HEK293 (cell line): ENCODE data around the gene SLC9A9.

Source experiments
- CTCF ChIA-PET: fragments of 350-600 bp; formaldehyde crosslinking; extraction: SDS; loops from one replicate; lab custom pipeline; 2021; ENCODE audit warnings: antibody characterized with exemption; lab: Yijun Ruan, JAX
- POLR2A ChIA-PET: fragments of 300-600 bp; formaldehyde crosslinking; extraction: SDS; loops from one replicate; lab custom pipeline; 2020; ENCODE audit warnings: antibody characterized with exemption, inconsistent platforms; lab: Yijun Ruan, JAX
- H3K27ac ChIP-seq: fragments of 200-500 bp; sonication (Bioruptor generic); 2 replicates; pipeline ENCODE4 v1.5.1; 2014; ENCODE audit warnings: low read depth, low read length, control low read depth, inconsistent platforms; ENCODE audit errors: extremely low read depth
- H3K36me3 ChIP-seq, 2 experiments: fragments of 200-500 bp in 1 of 2; sonication (Bioruptor generic) in 1 of 2; 1 replicate in 1 of 2; 2 replicates in 1 of 2; pipeline ENCODE4 v1.5.1; 2014 to 2017; ENCODE audit warnings: inconsistent platforms in 2 of 2, low read length in 2 of 2; ENCODE audit not compliant: control insufficient read depth in 2 of 2, insufficient read depth in 1 of 2
- H3K4me1 ChIP-seq: fragments of 200-500 bp; sonication (Bioruptor generic); 2 replicates; pipeline ENCODE4 v1.5.1; 2014; ENCODE audit warnings: mild to moderate bottlenecking, low read length, inconsistent platforms; ENCODE audit not compliant: control insufficient read depth, insufficient read depth
- H3K4me3 ChIP-seq: 2 replicates; pipeline ENCODE4 v1.5.1; 2011; ENCODE audit warnings: low read depth, mild to moderate bottlenecking, control low read depth, low read length, moderate library complexity
- H3K9me3 ChIP-seq: fragments of 200-500 bp; sonication (Bioruptor generic); 2 replicates; pipeline ENCODE4 v1.5.1; 2014; ENCODE audit warnings: low read depth, low read length, inconsistent platforms; ENCODE audit not compliant: control insufficient read depth, insufficient read depth
- GLI2 ChIP-seq: fragments of 450-650 bp; formaldehyde crosslinking; IDR thresholded peaks from 2 replicates; pipeline ENCODE4; 2017; ENCODE audit warnings: missing biosample characterization, missing genetic modification characterization, low read depth, borderline replicate concordance
- GLIS1 ChIP-seq: fragments of 450-650 bp; formaldehyde crosslinking; IDR thresholded peaks from 2 replicates; pipeline ENCODE4 v1.5.1; 2016; ENCODE audit warnings: missing biosample characterization, missing genetic modification characterization
- PBX3 ChIP-seq: sonication (generic); formaldehyde crosslinking; IDR thresholded peaks from 2 replicates; pipeline ENCODE4 v1.8.1; 2022; ENCODE audit warnings: mild to moderate bottlenecking, moderate library complexity, missing genetic modification reagents
- ZBTB1 ChIP-seq: fragments of 450-650 bp; formaldehyde crosslinking; IDR thresholded peaks from 2 replicates; pipeline ENCODE4 v1.5.1; 2016; ENCODE audit warnings: missing biosample characterization, missing genetic modification characterization
- ZBTB17 ChIP-seq: fragments of 450-650 bp; formaldehyde crosslinking; IDR thresholded peaks from 2 replicates; pipeline ENCODE4 v1.5.1; 2016; ENCODE audit warnings: missing biosample characterization, missing genetic modification characterization
- ZBTB48 ChIP-seq: fragments of 450-650 bp; formaldehyde crosslinking; IDR thresholded peaks from 2 replicates; pipeline ENCODE4 v1.5.1; 2016; ENCODE audit warnings: missing biosample characterization, missing genetic modification characterization
- ZNF10 ChIP-seq: fragments of 450-650 bp; formaldehyde crosslinking; IDR thresholded peaks from 2 replicates; pipeline ENCODE4 v1.5.1; 2017; ENCODE audit warnings: missing biosample characterization, missing genetic modification characterization
- ZNF221 ChIP-seq: fragments of 450-650 bp; formaldehyde crosslinking; IDR thresholded peaks from 2 replicates; pipeline ENCODE4 v1.5.1; 2017; ENCODE audit warnings: missing biosample characterization, missing genetic modification characterization, borderline replicate concordance
- ZNF223 ChIP-seq: fragments of 450-650 bp; formaldehyde crosslinking; IDR thresholded peaks from 2 replicates; pipeline ENCODE4 v1.5.1; 2016; ENCODE audit warnings: missing biosample characterization, missing genetic modification characterization
- ZNF391 ChIP-seq: fragments of 450-650 bp; formaldehyde crosslinking; IDR thresholded peaks from 2 replicates; pipeline ENCODE4 v1.5.1; 2016; ENCODE audit warnings: low read depth, missing biosample characterization, missing genetic modification characterization, borderline replicate concordance
- ZNF473 ChIP-seq: fragments of 450-650 bp; formaldehyde crosslinking; IDR thresholded peaks from 2 replicates; pipeline ENCODE4 v1.5.1; 2017; ENCODE audit warnings: missing biosample characterization, missing genetic modification characterization
- ZNF585B ChIP-seq: fragments of 450-650 bp; formaldehyde crosslinking; IDR thresholded peaks from 2 replicates; pipeline ENCODE4 v1.5.1; 2016; ENCODE audit warnings: missing biosample characterization, missing genetic modification characterization
- ZNF677 ChIP-seq: fragments of 450-650 bp; IDR thresholded peaks from 2 replicates; pipeline ENCODE4 v1.5.0; 2018; ENCODE audit warnings: missing biosample characterization, mild to moderate bottlenecking, missing genetic modification characterization, moderate library complexity
- ZNF843 ChIP-seq: fragments of 450-650 bp; formaldehyde crosslinking; IDR thresholded peaks from 2 replicates; pipeline ENCODE4 v1.5.1; 2016; ENCODE audit warnings: missing biosample characterization, missing genetic modification characterization
- ZSCAN16 ChIP-seq: fragments of 450-650 bp; formaldehyde crosslinking; IDR thresholded peaks from 2 replicates; pipeline ENCODE4 v1.5.1; 2016; ENCODE audit warnings: missing biosample characterization, missing genetic modification characterization
- TF ChIP-seq, protein P1 (sequence below): fragments of 450-650 bp; formaldehyde crosslinking; IDR thresholded peaks from 2 replicates; pipeline ENCODE4 v1.5.1; 2017; ENCODE audit warnings: missing biosample characterization, missing genetic modification characterization
- TF ChIP-seq, protein P2 (sequence below): fragments of 450-650 bp; formaldehyde crosslinking; IDR thresholded peaks from 2 replicates; pipeline ENCODE4; 2016; ENCODE audit warnings: missing biosample characterization, missing genetic modification characterization
- TF ChIP-seq, protein P3 (sequence below): fragments of 450-650 bp; formaldehyde crosslinking; IDR thresholded peaks from 2 replicates; pipeline ENCODE4 v1.5.1; 2016; ENCODE audit warnings: missing biosample characterization, missing genetic modification characterization
- TF ChIP-seq, protein P4 (sequence below): fragments of 450-650 bp; formaldehyde crosslinking; IDR thresholded peaks from 2 replicates; pipeline ENCODE4 v1.5.1; 2016; ENCODE audit warnings: missing biosample characterization, missing genetic modification characterization
- TF ChIP-seq, protein P5 (sequence below): fragments of 450-650 bp; formaldehyde crosslinking; IDR thresholded peaks from 2 replicates; pipeline ENCODE4 v1.5.1; 2017; ENCODE audit warnings: missing biosample characterization, missing genetic modification characterization
- TF ChIP-seq, protein P6 (sequence below): fragments of 450-650 bp; formaldehyde crosslinking; IDR thresholded peaks from 2 replicates; pipeline ENCODE4 v1.5.1; 2016; ENCODE audit warnings: missing biosample characterization, missing genetic modification characterization

SLC9A9 gene

GRCh38 chr3:143343031-143343430, 505.2 kb downstream of the SLC9A9 start (continued):
- TF ChIP-seq, protein P1, sequence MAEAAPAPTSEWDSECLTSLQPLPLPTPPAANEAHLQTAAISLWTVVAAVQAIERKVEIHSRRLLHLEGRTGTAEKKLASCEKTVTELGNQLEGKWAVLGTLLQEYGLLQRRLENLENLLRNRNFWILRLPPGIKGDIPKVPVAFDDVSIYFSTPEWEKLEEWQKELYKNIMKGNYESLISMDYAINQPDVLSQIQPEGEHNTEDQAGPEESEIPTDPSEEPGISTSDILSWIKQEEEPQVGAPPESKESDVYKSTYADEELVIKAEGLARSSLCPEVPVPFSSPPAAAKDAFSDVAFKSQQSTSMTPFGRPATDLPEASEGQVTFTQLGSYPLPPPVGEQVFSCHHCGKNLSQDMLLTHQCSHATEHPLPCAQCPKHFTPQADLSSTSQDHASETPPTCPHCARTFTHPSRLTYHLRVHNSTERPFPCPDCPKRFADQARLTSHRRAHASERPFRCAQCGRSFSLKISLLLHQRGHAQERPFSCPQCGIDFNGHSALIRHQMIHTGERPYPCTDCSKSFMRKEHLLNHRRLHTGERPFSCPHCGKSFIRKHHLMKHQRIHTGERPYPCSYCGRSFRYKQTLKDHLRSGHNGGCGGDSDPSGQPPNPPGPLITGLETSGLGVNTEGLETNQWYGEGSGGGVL (tag by site-specific recombination) = no peak
- TF ChIP-seq ZBTB1 (tag by site-specific recombination) = no peak
- TF ChIP-seq, protein P2, sequence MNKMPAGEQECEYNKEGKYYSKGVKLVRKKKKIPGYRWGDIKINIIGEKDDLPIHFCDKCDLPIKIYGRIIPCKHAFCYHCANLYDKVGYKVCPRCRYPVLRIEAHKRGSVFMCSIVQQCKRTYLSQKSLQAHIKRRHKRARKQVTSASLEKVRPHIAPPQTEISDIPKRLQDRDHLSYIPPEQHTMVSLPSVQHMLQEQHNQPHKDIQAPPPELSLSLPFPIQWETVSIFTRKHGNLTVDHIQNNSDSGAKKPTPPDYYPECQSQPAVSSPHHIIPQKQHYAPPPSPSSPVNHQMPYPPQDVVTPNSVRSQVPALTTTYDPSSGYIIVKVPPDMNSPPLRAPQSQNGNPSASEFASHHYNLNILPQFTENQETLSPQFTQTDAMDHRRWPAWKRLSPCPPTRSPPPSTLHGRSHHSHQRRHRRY (tag by site-specific recombination) = no peak
- TF ChIP-seq, protein P3, sequence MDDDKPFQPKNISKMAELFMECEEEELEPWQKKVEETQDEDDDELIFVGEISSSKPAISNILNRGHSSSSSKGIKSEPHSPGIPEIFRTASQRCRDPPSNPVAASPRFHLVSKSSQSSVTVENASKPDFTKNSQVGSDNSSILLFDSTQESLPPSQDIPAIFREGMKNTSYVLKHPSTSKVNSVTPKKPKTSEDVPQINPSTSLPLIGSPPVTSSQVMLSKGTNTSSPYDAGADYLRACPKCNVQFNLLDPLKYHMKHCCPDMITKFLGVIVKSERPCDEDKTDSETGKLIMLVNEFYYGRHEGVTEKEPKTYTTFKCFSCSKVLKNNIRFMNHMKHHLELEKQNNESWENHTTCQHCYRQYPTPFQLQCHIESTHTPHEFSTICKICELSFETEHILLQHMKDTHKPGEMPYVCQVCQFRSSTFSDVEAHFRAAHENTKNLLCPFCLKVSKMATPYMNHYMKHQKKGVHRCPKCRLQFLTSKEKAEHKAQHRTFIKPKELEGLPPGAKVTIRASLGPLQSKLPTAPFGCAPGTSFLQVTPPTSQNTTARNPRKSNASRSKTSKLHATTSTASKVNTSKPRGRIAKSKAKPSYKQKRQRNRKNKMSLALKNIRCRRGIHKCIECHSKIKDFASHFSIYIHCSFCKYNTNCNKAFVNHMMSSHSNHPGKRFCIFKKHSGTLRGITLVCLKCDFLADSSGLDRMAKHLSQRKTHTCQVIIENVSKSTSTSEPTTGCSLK (tag by site-specific recombination) = no peak
- TF ChIP-seq, protein P4, sequence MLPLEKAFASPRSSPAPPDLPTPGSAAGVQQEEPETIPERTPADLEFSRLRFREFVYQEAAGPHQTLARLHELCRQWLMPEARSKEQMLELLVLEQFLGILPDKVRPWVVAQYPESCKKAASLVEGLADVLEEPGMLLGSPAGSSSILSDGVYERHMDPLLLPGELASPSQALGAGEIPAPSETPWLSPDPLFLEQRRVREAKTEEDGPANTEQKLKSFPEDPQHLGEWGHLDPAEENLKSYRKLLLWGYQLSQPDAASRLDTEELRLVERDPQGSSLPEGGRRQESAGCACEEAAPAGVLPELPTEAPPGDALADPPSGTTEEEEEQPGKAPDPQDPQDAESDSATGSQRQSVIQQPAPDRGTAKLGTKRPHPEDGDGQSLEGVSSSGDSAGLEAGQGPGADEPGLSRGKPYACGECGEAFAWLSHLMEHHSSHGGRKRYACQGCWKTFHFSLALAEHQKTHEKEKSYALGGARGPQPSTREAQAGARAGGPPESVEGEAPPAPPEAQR (tag by site-specific recombination) = no peak
- no peak for TF ChIP-seq GLIS1
- TF ChIP-seq ZNF391 (tag by site-specific recombination) = no peak
- TF ChIP-seq, protein P5, sequence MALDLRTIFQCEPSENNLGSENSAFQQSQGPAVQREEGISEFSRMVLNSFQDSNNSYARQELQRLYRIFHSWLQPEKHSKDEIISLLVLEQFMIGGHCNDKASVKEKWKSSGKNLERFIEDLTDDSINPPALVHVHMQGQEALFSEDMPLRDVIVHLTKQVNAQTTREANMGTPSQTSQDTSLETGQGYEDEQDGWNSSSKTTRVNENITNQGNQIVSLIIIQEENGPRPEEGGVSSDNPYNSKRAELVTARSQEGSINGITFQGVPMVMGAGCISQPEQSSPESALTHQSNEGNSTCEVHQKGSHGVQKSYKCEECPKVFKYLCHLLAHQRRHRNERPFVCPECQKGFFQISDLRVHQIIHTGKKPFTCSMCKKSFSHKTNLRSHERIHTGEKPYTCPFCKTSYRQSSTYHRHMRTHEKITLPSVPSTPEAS (tag by site-specific recombination) = no peak

DNA sequence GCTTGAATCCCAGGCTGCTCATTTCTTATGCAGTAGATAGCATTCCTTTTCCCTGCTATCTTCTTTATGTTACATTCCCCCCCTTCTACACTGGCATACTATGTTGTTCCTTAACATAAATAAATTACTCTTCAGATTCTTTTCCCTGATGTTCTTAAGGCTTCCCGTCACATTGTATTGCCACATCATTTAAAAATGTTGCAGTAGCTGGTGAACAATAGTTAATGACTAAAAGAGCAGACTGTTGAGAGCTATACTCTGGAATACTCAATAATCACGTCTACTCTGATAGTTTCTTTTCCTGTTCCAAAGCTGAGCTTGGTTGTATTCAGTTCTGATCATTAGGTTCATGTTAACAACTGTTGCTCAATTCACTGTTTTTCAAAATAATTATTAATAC, 508.8 kb downstream of the SLC9A9 start:
- Histone ChIP-seq H3K36me3 (no peaks in the 10 kb centered on the region), H3K4me1 (peaks cover 3% of the 10 kb centered on the region), H3K27ac (no peak overlapping the region), H3K4me3 (no peak overlapping the region), H3K9me3 (no peaks in the 10 kb centered on the region)
- TF ChIP-seq ZSCAN16 (tag by site-specific recombination) (no peak), PBX3 (no peak), ZNF585B (tag by site-specific recombination) (no peak), ZNF843 (tag by site-specific recombination) (no peak), ZNF677 (tag by site-specific recombination) (no peak), GLI2 (no peak), ZBTB48 (no peak), ZNF223 (no peak), ZBTB17 (tag by site-specific recombination) (no peak), ZNF221 (no peak), ZNF10 (tag by site-specific recombination) (no peak), ZNF473 (tag by site-specific recombination) (no peak)
- TF ChIP-seq, protein P2 (tag by site-specific recombination) = no peak
- TF ChIP-seq, protein P5 (tag by site-specific recombination) = no peak
- TF ChIP-seq, protein P6, sequence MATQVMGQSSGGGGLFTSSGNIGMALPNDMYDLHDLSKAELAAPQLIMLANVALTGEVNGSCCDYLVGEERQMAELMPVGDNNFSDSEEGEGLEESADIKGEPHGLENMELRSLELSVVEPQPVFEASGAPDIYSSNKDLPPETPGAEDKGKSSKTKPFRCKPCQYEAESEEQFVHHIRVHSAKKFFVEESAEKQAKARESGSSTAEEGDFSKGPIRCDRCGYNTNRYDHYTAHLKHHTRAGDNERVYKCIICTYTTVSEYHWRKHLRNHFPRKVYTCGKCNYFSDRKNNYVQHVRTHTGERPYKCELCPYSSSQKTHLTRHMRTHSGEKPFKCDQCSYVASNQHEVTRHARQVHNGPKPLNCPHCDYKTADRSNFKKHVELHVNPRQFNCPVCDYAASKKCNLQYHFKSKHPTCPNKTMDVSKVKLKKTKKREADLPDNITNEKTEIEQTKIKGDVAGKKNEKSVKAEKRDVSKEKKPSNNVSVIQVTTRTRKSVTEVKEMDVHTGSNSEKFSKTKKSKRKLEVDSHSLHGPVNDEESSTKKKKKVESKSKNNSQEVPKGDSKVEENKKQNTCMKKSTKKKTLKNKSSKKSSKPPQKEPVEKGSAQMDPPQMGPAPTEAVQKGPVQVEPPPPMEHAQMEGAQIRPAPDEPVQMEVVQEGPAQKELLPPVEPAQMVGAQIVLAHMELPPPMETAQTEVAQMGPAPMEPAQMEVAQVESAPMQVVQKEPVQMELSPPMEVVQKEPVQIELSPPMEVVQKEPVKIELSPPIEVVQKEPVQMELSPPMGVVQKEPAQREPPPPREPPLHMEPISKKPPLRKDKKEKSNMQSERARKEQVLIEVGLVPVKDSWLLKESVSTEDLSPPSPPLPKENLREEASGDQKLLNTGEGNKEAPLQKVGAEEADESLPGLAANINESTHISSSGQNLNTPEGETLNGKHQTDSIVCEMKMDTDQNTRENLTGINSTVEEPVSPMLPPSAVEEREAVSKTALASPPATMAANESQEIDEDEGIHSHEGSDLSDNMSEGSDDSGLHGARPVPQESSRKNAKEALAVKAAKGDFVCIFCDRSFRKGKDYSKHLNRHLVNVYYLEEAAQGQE (tag by site-specific recombination) = no peak
- POLR2A ChIA-PET = no interaction called here
- CTCF ChIA-PET = interaction anchor here (0.6 kb wide), 1 partner anchor 334 kb away, joined by 3 read pairs; no protein-coding TSS in a partner anchor
